SK-N-SH treated with all-trans-retinoic acid at 6 μM for 48 hours (cell line): ENCODE data around the gene TTLL6.
A peak's percentile ranks its signal among the peaks of the same experiment; 100 is the strongest.

Source experiments
- ATAC-seq: fragments of 200-7000 bp; cut with Tn5 transposase; 3 replicates; pipeline ENCODE4 v1.9.1; 2020; ENCODE audit warnings: mild to moderate bottlenecking, moderate library complexity
- ARNTL ChIP-seq: fragments of 450-650 bp; formaldehyde crosslinking; IDR thresholded peaks from 2 replicates; pipeline ENCODE4 v1.5.0; 2020; ENCODE audit warnings: low read depth, mild to moderate bottlenecking, moderate library complexity, borderline replicate concordance
- CSDC2 ChIP-seq: fragments of 250-450 bp; sonication (Bioruptor Pico); IDR thresholded peaks from 2 replicates; pipeline ENCODE4 v1.5.0; 2020; ENCODE audit warnings: mild to moderate bottlenecking, moderate library complexity
- CSRNP3 ChIP-seq: fragments of 250-450 bp; sonication (Bioruptor Pico); IDR thresholded peaks from 2 replicates; pipeline ENCODE4 v1.5.1; 2021; ENCODE audit warnings: mild to moderate bottlenecking, moderate library complexity
- ESRRG ChIP-seq: fragments of 250-450 bp; sonication (Bioruptor Pico); IDR thresholded peaks from 2 replicates; pipeline ENCODE4 v1.6.1; 2021; ENCODE audit warnings: mild to moderate bottlenecking
- GLIS3 ChIP-seq: fragments of 250-450 bp; sonication (Bioruptor Pico); IDR thresholded peaks from 2 replicates; pipeline ENCODE4 v1.5.0; 2020; ENCODE audit warnings: mild to moderate bottlenecking, moderate library complexity
- ISL1 ChIP-seq: fragments of 250-450 bp; sonication (Bioruptor Pico); IDR thresholded peaks from 2 replicates; pipeline ENCODE4 v2.1.2; 2022; ENCODE audit warnings: mild to moderate bottlenecking, moderate library complexity
- OSR1 ChIP-seq: fragments of 250-450 bp; sonication (Bioruptor Pico); IDR thresholded peaks from 2 replicates; pipeline ENCODE4 v1.8.0; 2022; ENCODE audit warnings: moderate library complexity, mild to moderate bottlenecking, inconsistent platforms
- PATZ1 ChIP-seq: fragments of 250-450 bp; sonication (Bioruptor Pico); IDR thresholded peaks from 2 replicates; pipeline ENCODE4 v1.8.0; 2020; ENCODE audit warnings: mild to moderate bottlenecking, moderate library complexity, borderline replicate concordance
- POU6F1 ChIP-seq: fragments of 250-450 bp; sonication (Bioruptor Pico); IDR thresholded peaks from 2 replicates; pipeline ENCODE4 v1.8.0; 2021; ENCODE audit warnings: low read depth, mild to moderate bottlenecking, moderate library complexity, borderline replicate concordance
- PPARA ChIP-seq: fragments of 250-450 bp; sonication (Bioruptor Pico); IDR thresholded peaks from 2 replicates; pipeline ENCODE4 v1.5.0; 2020; ENCODE audit warnings: mild to moderate bottlenecking, borderline replicate concordance
- RARB ChIP-seq: fragments of 250-450 bp; sonication (Bioruptor Pico); IDR thresholded peaks from 2 replicates; pipeline ENCODE4 v1.8.0; 2021; ENCODE audit warnings: mild to moderate bottlenecking, moderate library complexity
- SNAI2 ChIP-seq: fragments of 250-450 bp; sonication (Bioruptor Pico); IDR thresholded peaks from 2 replicates; pipeline ENCODE4 v1.5.0; 2020; ENCODE audit warnings: mild to moderate bottlenecking, moderate library complexity
- TCF4 ChIP-seq: fragments of 250-450 bp; sonication (Bioruptor Pico); IDR thresholded peaks from 2 replicates; pipeline ENCODE4 v1.8.0; 2021; ENCODE audit warnings: mild to moderate bottlenecking, moderate library complexity, borderline replicate concordance
- TOX ChIP-seq: fragments of 250-450 bp; sonication (Bioruptor Pico); IDR thresholded peaks from 2 replicates; pipeline ENCODE4 v1.8.0; 2021; ENCODE audit warnings: mild to moderate bottlenecking, moderate library complexity, borderline replicate concordance
- TSHZ2 ChIP-seq: fragments of 250-450 bp; sonication (Bioruptor Pico); IDR thresholded peaks from 2 replicates; pipeline ENCODE4 v1.5.0; 2020; ENCODE audit warnings: mild to moderate bottlenecking, moderate library complexity
- ZFP3 ChIP-seq: fragments of 250-450 bp; sonication (Bioruptor Pico); IDR thresholded peaks from 2 replicates; pipeline ENCODE4 v1.5.0; 2020; ENCODE audit warnings: mild to moderate bottlenecking, moderate library complexity
- ZFP30 ChIP-seq: fragments of 450-650 bp; formaldehyde crosslinking; IDR thresholded peaks from 2 replicates; pipeline ENCODE4 v1.5.0; 2022; ENCODE audit warnings: mild to moderate bottlenecking, moderate library complexity
- ZNF565 ChIP-seq: fragments of 450-650 bp; formaldehyde crosslinking; conservative IDR thresholded peaks from 2 replicates; pipeline ENCODE4 v1.5.0; 2020; ENCODE audit warnings: low read depth, mild to moderate bottlenecking, moderate library complexity
- ZNF70 ChIP-seq: fragments of 450-650 bp; formaldehyde crosslinking; IDR thresholded peaks from 2 replicates; pipeline ENCODE4 v1.5.0; 2020; ENCODE audit warnings: mild to moderate bottlenecking, moderate library complexity
- ZNF8 ChIP-seq: fragments of 450-650 bp; formaldehyde crosslinking; IDR thresholded peaks from 2 replicates; pipeline ENCODE4 v1.5.0; 2020; ENCODE audit warnings: mild to moderate bottlenecking, moderate library complexity

TTLL6 gene

GRCh38 chr17:48725004-48725287 lies 92.1 kb downstream of the TTLL6 start (continued):
- TF ChIP-seq SNAI2 (CRISPR knock-in tag): no peak
- no peak for TF ChIP-seq ZFP30
- TF ChIP-seq ZNF70 (CRISPR knock-in tag): no peak
- TF ChIP-seq ESRRG (CRISPR knock-in tag): no peak
- no peak for TF ChIP-seq ISL1 (CRISPR knock-in tag)
- no peak for TF ChIP-seq PPARA
- no peak for TF ChIP-seq TOX
- TF ChIP-seq, all 23 proteins: peak for 0

GRCh38 chr17:48724251-48725003 lies 92.6 kb downstream of the TTLL6 start:
- peak; percentile 92 for ATAC-seq
- TF ChIP-seq TSHZ2 (CRISPR knock-in tag) (no peak), ZNF8 (CRISPR knock-in tag) (no peak), CSDC2 (CRISPR knock-in tag) (no peak), RARB (no peak), CSRNP3 (CRISPR knock-in tag) (no peak), SNAI2 (CRISPR knock-in tag) (no peak), ESRRG (CRISPR knock-in tag) (no peak), OSR1 (no peak), PPARA (no peak)

- no peak for ATAC-seq
- TF ChIP-seq ZNF8 (CRISPR knock-in tag) (no peak), CSDC2 (CRISPR knock-in tag) (no peak), TCF4 (CRISPR knock-in tag) (no peak), CSRNP3 (CRISPR knock-in tag) (no peak), ZFP30 (no peak), OSR1 (no peak), RARB (no peak), TSHZ2 (CRISPR knock-in tag) (no peak), ZFP3 (CRISPR knock-in tag) (no peak), ZNF565 (CRISPR knock-in tag) (no peak), POU6F1 (CRISPR knock-in tag) (no peak), ARNTL (CRISPR knock-in tag) (no peak), GLIS3 (CRISPR knock-in tag) (no peak), PATZ1 (CRISPR knock-in tag) (no peak), ZNF70 (CRISPR knock-in tag) (no peak), PPARA (no peak), ESRRG (CRISPR knock-in tag) (no peak), SNAI2 (CRISPR knock-in tag) (no peak), ISL1 (CRISPR knock-in tag) (no peak)
Measured at GRCh38 chr17:48723423-48724250, 93.4 kb downstream of the TTLL6 start.
